IPS DF 6.9 (cell line): ENCODE data around the gene SHKBP1.

ENCODE experiments used
- DNase-seq: peaks from one replicate; pipeline ENCODE4 v3.0.0-alpha.2; 2013; ENCODE audit warnings: low read depth, low spot score
- H3K27ac ChIP-seq: one replicate; pipeline ENCODE4 v1.5.1; 2013; ENCODE audit warnings: low read length, control low read depth
- H3K27me3 ChIP-seq: 2 replicates; pipeline ENCODE4 v1.6.1; 2013; ENCODE audit warnings: mild to moderate bottlenecking, low read length; ENCODE audit not compliant: control insufficient read depth, insufficient read depth
- H3K36me3 ChIP-seq: 2 replicates; pipeline ENCODE4 v1.6.1; 2013; ENCODE audit warnings: low read length; ENCODE audit not compliant: control insufficient read depth, insufficient read depth
- H3K4me1 ChIP-seq: 2 replicates; pipeline ENCODE4 v1.6.1; 2013; ENCODE audit warnings: low read length; ENCODE audit not compliant: control insufficient read depth, insufficient read depth
- H3K4me3 ChIP-seq: 2 replicates; pipeline ENCODE4 v1.5.1; 2013; ENCODE audit warnings: mild to moderate bottlenecking, low read length
- H3K9me3 ChIP-seq: 2 replicates; pipeline ENCODE4 v1.6.1; 2013; ENCODE audit warnings: low read length, inconsistent platforms; ENCODE audit not compliant: control insufficient read depth, insufficient read depth
- WGBS: extraction: QIAGEN DNeasy Blood & Tissue Kit; methylation state at CpG from one replicate; pipeline ENCODE4 v1.1.7; 2013; ENCODE audit warnings: mixed read lengths, missing lambda C conversion rate; ENCODE audit not compliant: insufficient read length, insufficient coverage; 5-methylcytosine and 5-hydroxymethylcytosine counted together

The SHKBP1 gene

GRCh38 chr19:40616178-40616577 lies 39.5 kb downstream of the SHKBP1 start:
- Histone ChIP-seq H3K27me3 (no peaks in the 10 kb centered on the region), H3K27ac (no peak overlapping the region), H3K4me1 (no peaks in the 10 kb centered on the region), H3K4me3 (no peak overlapping the region), H3K36me3 (peaks cover 8% of the 10 kb centered on the region; the same call in 1 of the 2 replicates), H3K9me3 (no peaks in the 10 kb centered on the region)
- WGBS = no CpG with 5 or more reads among the region's 5 CpGs
- no peak for DNase-seq

GRCh38 chr19:40616941-40617340 lies 40.3 kb downstream of the SHKBP1 start:
- Histone ChIP-seq H3K27ac (no peak overlapping the region), H3K4me1 (no peaks in the 10 kb centered on the region), H3K27me3 (no peaks in the 10 kb centered on the region), H3K9me3 (no peaks in the 10 kb centered on the region), H3K36me3 (peaks cover 8% of the 10 kb centered on the region; the same call in 1 of the 2 replicates), H3K4me3 (no peak overlapping the region)
- DNase-seq = no peak
- WGBS = no CpG with 5 or more reads among the region's 17 CpGs

GRCh38 chr19:40617961-40618360 lies 41.3 kb downstream of the SHKBP1 start:
- no peaks in the 10 kb centered on the region; the same call in 1 of the 2 replicates for H3K4me1 ChIP-seq
- H3K36me3 ChIP-seq = peaks cover 16% of the 10 kb centered on the region
- no peak overlapping the region for H3K4me3 ChIP-seq
- no peak for DNase-seq
- WGBS = no CpG with 5 or more reads among the region's 4 CpGs
- H3K27me3 ChIP-seq = no peaks in the 10 kb centered on the region
- H3K27ac ChIP-seq = no peak overlapping the region
- no peaks in the 10 kb centered on the region for H3K9me3 ChIP-seq

- Histone ChIP-seq H3K27ac (no peak overlapping the region), H3K4me3 (no peak overlapping the region)
These were observed 42.9 kb downstream of the SHKBP1 start for GRCh38 chr19:40619333-40620160.

GRCh38 chr19:40620161-40620485 lies 43.5 kb downstream of the SHKBP1 start:
- Histone ChIP-seq H3K36me3 (peaks cover 16% of the 10 kb centered on the region), H3K4me1 (no peaks in the 10 kb centered on the region; the same call in 1 of the 2 replicates), H3K9me3 (no peaks in the 10 kb centered on the region), H3K27me3 (no peaks in the 10 kb centered on the region), H3K4me3 (no peak overlapping the region), H3K27ac (no peak overlapping the region)
- WGBS = 100% methylated on average over 4 of the region's 8 CpGs
- DNase-seq = no peak

More at GRCh38 chr19:40619333-40620160, 42.9 kb downstream of the SHKBP1 start:
- WGBS = no CpG with 5 or more reads among the region's 11 CpGs
- Histone ChIP-seq H3K36me3 (peaks cover 16% of the 10 kb centered on the region), H3K27me3 (no peaks in the 10 kb centered on the region), H3K4me1 (no peaks in the 10 kb centered on the region; the same call in 1 of the 2 replicates), H3K9me3 (no peaks in the 10 kb centered on the region)
- no peak for DNase-seq

GRCh38 chr19:40621283-40621682 lies 44.6 kb downstream of the SHKBP1 start:
- Histone ChIP-seq H3K36me3 (peaks cover 22% of the 10 kb centered on the region), H3K4me1 (no peaks in the 10 kb centered on the region; the same call in 1 of the 2 replicates), H3K9me3 (no peaks in the 10 kb centered on the region), H3K27ac (no peak overlapping the region), H3K27me3 (no peaks in the 10 kb centered on the region), H3K4me3 (no peak overlapping the region)
- no CpG with 5 or more reads among the region's 2 CpGs for WGBS
- no peak for DNase-seq

GRCh38 chr19:40621966-40622772 lies 45.5 kb downstream of the SHKBP1 start:
- Histone ChIP-seq H3K4me3 (no peak overlapping the region), H3K27me3 (no peaks in the 10 kb centered on the region), H3K27ac (no peak overlapping the region), H3K9me3 (no peaks in the 10 kb centered on the region), H3K4me1 (no peaks in the 10 kb centered on the region; the same call in 1 of the 2 replicates), H3K36me3 (peaks cover 22% of the 10 kb centered on the region)
- no CpG with 5 or more reads among the region's 24 CpGs for WGBS
- no peak for DNase-seq

GRCh38 chr19:40622773-40623075 lies 46.1 kb downstream of the SHKBP1 start:
- DNase-seq = no peak
- H3K36me3 ChIP-seq = peaks cover 22% of the 10 kb centered on the region
- no peak overlapping the region for H3K4me3 ChIP-seq
- no peaks in the 10 kb centered on the region; the same call in 1 of the 2 replicates for H3K4me1 ChIP-seq
- no peaks in the 10 kb centered on the region for H3K27me3 ChIP-seq
- H3K9me3 ChIP-seq = no peaks in the 10 kb centered on the region
- no peak overlapping the region for H3K27ac ChIP-seq
- no CpG with 5 or more reads among the region's 7 CpGs for WGBS

- Histone ChIP-seq H3K9me3 (no peaks in the 10 kb centered on the region), H3K36me3 (peaks cover 22% of the 10 kb centered on the region), H3K4me3 (peak overlapping the region; percentile 3; the same call in 1 of the 2 replicates), H3K4me1 (no peaks in the 10 kb centered on the region; the same call in 1 of the 2 replicates), H3K27me3 (no peaks in the 10 kb centered on the region), H3K27ac (no peak overlapping the region)
- no peak for DNase-seq
- WGBS = no CpG with 5 or more reads among the region's 41 CpGs
These were observed 47.0 kb downstream of the SHKBP1 start for GRCh38 chr19:40623403-40624251.
